HG03565 (cell line): Measurements from ENCODE around the gene ABCD1.
"Not testable (repeated sequence)": the region's sequence is repeated elsewhere in the genome, so short reads cannot be mapped to it uniquely, and the experiment has no call there.

Experiments used
- ATAC-seq: cut with Tn5 transposase; IDR thresholded peaks from one replicate; pipeline ENCODE4 v1.9.1; 2021; ENCODE audit warnings: mild to moderate bottlenecking, moderate library complexity; ENCODE audit not compliant: unreplicated experiment

Gene ABCD1

DNA sequence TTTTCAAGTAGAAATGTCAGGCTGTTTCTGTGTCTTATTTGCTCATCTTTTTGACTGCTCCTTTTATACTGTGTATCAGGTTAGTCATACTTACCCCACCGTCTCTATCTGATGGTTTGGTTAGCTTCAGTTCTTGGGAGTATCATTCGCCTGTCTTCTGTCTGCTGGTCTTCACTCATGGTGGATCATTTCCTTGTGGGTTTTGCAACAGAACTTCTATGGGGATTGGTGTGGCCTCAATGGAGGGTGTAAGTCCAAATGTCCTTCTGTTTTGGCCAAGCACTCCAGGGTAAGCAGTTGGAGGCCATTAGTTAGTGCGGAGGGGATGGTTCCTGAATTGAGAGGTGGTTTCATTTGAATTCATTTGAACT, 7.2 kb downstream of the ABCD1 start:
- ATAC-seq = no peak

DNA sequence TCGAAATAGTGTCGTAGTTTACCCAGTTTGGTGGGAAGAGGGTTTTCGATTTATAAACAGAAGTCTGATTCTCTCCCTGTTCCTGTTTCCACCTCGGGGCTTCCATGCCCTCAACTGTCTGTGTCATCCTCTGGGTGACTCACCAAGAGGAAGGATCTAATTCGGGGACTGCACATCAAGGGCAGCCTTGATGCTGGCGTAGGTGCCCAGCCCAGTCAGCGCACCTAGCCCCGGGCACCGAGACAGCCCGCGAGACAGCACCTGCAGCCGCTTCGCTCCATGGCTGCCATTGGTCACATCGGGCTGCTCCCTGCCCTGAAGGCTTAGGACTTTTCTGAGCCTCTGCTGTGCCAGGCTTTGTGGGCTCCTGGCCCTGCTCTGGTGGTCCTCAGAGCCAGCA, 7.7 kb downstream of the ABCD1 start:
- no peak for ATAC-seq

DNA sequence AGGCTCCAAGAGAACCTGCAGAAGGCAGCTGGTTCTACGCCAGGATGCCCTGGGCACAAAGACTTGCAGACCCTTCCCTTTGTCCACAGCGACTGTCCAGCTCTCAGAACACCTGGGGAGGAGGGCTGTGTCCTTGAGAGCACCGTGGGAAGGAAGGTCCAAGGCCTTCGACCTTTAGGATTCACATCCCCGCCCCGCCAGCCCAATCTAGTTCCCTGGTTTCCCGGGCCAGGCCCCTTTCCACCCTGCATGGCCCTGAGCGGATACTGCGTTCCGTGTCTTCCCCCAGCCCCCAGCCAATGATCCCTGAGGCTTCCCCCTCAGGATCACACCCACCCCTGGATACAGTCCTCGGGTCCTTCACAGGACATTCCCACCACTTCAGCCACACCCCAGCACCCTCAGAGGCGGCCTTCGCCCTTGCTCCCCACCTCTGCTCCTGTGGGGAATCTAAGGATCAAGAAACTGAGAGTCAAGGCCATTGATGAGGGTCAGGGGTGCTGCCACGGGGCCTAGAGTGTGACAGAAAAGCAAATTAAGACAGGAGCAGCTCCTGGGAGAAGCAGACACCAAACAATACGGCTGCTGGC, 9.1 kb downstream of the ABCD1 start:
- no peak for ATAC-seq

GRCh38 chrX:153734871-153735270, 10.2 kb downstream of the ABCD1 start:
- no peak for ATAC-seq

DNA sequence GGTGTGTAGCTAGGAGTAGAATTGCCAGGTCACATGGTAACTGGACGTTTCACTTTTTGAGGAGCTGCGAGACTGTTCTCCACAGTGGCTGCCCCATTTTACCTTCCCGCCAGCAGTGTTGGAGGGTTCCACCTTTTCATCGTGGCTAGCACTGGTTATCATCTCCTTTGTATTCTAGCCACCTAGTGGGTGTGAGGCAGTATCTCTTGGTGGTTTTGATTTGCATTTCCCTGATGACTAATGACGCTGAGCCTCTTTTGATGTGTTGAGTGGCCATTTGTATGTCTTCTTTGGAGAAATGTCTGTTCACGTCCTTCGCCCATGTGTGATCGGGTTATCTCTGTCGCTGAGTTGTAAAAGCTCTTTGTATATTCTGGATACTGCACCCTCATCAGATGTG, 10.6 kb downstream of the ABCD1 start:
- no peak for ATAC-seq

GRCh38 chrX:153736071-153736820, 11.6 kb downstream of the ABCD1 start:
- no peak for ATAC-seq

DNA sequence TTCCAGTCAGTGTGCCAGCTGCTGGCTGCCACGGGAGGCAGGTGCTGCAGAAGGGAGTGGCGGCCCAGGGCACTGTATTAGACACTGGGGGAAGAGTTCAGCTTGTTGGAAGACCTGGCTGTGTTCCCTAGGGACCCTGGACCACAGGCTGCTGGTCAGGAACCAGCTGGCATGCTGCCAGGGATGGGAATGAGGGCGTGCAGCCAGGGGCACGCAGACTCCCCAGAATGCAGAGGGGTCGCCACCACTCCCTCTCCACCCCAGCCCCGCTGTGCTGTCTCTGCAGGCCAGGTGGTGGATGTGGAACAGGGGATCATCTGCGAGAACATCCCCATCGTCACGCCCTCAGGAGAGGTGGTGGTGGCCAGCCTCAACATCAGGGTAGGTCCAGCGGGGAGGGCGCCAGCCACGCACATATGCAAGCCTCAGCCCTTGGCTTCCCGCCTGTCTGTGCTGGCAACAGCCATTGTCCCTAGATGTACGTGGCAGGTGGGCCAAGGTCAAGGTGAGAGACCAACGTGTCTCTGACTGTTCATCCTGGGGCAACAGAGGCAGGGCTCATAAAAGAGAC, 12.3 kb downstream of the ABCD1 start:
- ATAC-seq = no peak

GRCh38 chrX:153738056-153738605, 13.5 kb downstream of the ABCD1 start:
- no peak for ATAC-seq

- no peak for ATAC-seq
These were observed 15.3 kb downstream of the ABCD1 start for GRCh38 chrX:153739754-153740486.

DNA sequence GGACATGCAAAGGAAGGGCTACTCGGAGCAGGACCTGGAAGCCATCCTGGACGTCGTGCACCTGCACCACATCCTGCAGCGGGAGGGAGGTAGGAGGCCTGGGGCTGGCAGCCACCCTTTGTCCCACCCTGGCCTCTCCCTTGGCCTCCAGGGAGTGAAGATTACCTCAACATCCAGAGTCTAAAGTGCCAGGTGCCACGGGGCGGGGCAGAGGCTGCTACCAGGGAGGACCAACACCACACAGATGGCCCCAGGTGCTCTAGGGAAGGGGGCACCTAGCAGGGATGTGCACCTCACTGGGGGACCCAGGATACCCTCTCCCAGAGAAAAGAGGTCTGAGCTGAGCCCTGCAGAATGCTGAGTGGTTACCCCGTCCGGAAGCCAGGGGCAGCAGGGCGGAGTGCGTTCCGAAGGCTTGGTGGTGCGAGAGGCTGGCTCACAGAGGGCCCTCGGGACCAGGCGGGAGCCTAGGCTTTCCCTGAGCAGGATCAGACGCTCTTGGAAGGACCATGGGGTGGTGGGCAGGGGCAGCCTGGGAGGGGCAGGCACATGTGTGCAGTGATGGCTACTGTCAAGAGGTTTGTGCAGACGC, 16.1 kb downstream of the ABCD1 start:
- ATAC-seq = no peak

- no peak for ATAC-seq
These were observed 16.8 kb downstream of the ABCD1 start for GRCh38 chrX:153741446-153741845.

DNA sequence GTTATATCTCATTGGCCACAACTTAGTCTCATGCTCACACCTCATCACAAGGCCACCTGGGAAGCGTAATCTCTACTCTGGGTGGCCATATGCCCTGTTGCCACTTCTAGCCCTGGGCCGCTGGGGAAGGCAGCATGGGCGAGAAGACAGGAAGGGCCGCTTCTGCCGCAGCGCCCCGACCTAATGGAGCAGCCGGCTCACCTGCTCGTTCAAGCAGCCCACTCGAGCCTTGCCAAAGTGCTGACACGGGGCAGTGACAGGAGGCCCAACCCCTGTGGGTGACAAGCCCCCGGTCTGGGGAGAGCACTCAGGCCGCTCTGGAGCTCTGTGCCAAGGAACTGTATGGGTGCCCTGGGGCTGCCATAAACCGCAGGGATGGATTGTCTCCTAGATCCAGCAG, 17.5 kb downstream of the ABCD1 start:
- not testable (repeated sequence) for ATAC-seq

DNA sequence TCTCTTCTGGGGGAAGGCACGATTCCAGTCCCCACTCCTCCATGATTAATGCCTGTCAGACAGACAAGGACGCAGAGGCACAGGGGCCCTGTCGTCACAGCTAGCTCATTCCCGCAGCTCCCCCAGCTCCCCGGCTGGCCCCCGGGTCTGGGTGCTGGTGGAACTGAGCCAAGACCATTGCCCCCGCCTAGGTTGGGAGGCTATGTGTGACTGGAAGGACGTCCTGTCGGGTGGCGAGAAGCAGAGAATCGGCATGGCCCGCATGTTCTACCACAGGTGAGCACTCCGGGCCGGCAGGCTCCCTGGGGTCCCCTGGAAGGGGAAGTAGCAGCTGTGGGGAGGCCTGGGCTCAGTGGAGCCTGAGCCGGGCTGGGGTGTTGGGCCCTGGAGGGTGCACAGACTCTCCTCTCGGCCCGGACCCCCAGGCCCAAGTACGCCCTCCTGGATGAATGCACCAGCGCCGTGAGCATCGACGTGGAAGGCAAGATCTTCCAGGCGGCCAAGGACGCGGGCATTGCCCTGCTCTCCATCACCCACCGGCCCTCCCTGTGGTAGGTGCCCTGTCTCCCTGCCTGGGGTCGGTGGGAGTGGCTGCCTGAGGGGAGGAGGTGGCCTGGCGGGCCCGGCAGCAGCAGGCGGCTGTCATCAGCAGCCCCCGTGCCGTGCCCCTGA, 18.3 kb downstream of the ABCD1 start:
- not testable (repeated sequence) for ATAC-seq

DNA sequence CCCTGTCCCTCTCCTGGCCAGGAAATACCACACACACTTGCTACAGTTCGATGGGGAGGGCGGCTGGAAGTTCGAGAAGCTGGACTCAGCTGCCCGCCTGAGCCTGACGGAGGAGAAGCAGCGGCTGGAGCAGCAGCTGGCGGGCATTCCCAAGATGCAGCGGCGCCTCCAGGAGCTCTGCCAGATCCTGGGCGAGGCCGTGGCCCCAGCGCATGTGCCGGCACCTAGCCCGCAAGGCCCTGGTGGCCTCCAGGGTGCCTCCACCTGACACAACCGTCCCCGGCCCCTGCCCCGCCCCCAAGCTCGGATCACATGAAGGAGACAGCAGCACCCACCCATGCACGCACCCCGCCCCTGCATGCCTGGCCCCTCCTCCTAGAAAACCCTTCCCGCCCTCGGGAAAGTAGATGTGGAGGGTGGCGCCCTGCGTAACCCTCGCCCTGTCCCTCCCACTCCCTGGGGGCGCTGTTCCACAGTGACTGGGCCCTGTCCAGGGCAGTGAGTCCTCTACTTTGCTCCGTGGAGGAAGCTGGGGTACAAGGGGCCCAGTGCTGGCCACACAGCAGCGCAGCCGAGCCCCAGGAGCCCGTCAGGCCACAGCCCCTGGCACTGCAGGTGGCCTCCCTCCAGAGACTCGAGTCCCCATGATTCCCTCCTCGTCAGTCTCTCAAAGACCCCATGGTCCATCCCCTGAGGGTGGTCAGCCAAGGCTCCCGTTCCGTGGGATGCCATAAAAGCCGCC, 19.0 kb downstream of the ABCD1 start:
- not testable (repeated sequence) for ATAC-seq

DNA sequence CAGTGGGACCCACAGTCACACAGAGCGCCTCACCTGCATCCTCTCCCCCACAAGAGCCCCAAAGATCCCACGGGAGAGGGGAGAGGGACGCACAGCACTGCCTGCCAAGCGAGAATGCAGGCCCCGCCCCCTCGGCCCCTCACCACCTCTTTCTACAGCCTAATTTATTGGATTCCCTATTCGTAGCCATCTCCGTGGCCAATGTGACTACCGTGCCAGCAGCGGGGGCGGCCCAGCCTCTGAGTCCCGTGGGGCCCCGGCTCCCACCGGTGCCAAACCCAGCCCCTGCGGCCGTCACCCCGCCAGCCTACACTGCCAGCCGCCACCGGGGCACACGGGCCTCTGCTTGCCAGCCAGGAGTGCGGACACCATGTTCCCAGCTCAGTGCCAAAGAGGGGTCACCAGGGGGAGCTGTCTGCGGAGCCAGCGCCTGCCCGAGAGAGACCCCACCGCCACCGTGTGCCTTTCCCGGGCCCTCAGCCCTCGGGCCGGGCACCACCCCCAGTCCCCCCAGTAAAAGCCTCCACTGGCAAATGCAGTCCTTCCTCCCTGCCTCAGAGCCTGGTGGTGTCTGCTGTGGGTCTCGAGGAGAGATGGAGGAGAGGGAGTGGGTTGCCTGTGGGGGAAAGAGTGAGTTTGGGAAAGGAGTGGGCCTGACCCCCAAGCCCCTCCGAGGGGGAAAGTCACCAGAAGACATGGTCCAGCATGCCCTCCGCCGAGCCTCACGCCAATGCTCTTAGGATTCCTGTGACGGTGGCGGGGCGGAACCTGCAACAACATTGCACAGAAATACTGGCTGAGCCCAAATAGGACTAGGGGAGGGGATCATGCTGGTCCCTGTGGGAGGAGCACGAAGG, 19.8 kb downstream of the ABCD1 start:
- ATAC-seq = no peak

DNA sequence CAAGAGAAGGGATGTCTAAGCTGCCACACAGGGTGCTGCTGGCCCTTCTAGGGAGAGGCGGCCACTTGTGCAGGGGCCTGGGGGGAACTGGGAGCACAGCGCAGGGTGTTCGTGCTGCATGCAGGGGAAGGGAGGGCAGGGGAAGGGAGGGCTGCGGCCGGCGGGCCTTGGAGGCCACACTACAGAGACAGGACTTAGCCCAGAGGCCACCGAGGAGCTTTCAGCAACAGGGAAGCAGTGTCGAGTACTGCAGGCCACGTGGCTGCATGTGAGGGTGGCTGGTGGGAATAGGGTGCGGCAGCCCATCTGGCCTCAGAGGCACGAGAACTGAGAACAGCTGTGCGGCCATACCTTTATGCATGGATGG, 20.4 kb downstream of the ABCD1 start:
- not testable (repeated sequence) for ATAC-seq

GRCh38 chrX:153746359-153746758, 21.7 kb downstream of the ABCD1 start:
- no peak for ATAC-seq

- ATAC-seq = not testable (repeated sequence)
These were observed 22.3 kb downstream of the ABCD1 start for GRCh38 chrX:153746991-153747390.

DNA sequence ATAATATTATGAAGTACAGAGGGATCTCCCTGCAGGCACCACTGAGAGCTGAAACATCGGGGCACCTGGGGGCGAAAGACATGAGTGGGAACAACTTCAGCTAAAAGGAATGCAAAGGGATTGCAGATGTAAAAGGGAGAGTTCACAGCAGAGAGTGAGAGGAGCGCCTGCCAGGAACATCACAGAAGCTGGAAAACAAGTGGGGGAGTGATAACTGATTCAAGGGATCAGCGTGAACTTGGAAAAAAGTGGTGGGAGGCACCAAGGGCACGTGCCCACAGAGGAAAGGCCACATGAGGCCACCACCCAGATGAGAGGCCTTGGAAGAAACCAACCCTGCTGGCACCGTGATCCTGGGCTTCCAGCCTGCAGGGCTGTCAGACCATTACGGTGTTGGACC, 24.4 kb downstream of the ABCD1 start:
- ATAC-seq = not testable (repeated sequence)
